GM23338 (cell line): ENCODE results near the gene RAP1GAP2. TPM values are rescaled to one million over a fixed set of nuclear protein-coding genes. Genes with fewer than 3 reads are reported as not detected.

Experiments used
- ATAC-seq: fragments of 200-7000 bp; cut with Tn5 transposase; 3 replicates; pipeline ENCODE4 v1.9.1; 2020
- DNase-seq: peaks from one replicate; pipeline ENCODE4 v3.0.0-alpha.2; 2015; ENCODE audit warnings: low spot score
- H2AFZ ChIP-seq: fragments of 200-600 bp; sonication (generic); 2 replicates; pipeline ENCODE4 v1.8.0; 2016; ENCODE audit warnings: antibody characterized with exemption, mild to moderate bottlenecking, moderate library complexity
- H3F3A ChIP-seq: fragments of 200-600 bp; sonication (generic); replicated peaks from 2 replicates; pipeline ENCODE4 v1.8.0; 2017; ENCODE audit warnings: antibody characterized with exemption, mixed run types, low read depth
- H3K27ac ChIP-seq: fragments of 200-600 bp; sonication (generic); 2 replicates; pipeline ENCODE4 v1.6.1; 2016; ENCODE audit warnings: low read depth
- H3K27me3 ChIP-seq: fragments of 200-600 bp; sonication (generic); 2 replicates; pipeline ENCODE4 v1.8.0; 2016; ENCODE audit warnings: mild to moderate bottlenecking, mixed run types, moderate library complexity; ENCODE audit not compliant: insufficient read depth
- H3K36me3 ChIP-seq: fragments of 200-600 bp; sonication (generic); 2 replicates; pipeline ENCODE4 v1.8.0; 2016; ENCODE audit warnings: mild to moderate bottlenecking; ENCODE audit not compliant: insufficient read depth
- H3K4me1 ChIP-seq: fragments of 200-600 bp; sonication (generic); 2 replicates; pipeline ENCODE4 v1.8.0; 2016; ENCODE audit warnings: mild to moderate bottlenecking, moderate library complexity; ENCODE audit not compliant: insufficient read depth
- H3K4me2 ChIP-seq: fragments of 200-600 bp; sonication (generic); 2 replicates; pipeline ENCODE4 v1.7.1; 2017; ENCODE audit warnings: mixed run types
- H3K4me3 ChIP-seq: fragments of 200-600 bp; sonication (generic); 2 replicates; pipeline ENCODE4 v1.6.1; 2016; ENCODE audit warnings: mixed run types
- H3K79me2 ChIP-seq: fragments of 200-600 bp; sonication (generic); replicated peaks from 2 replicates; pipeline ENCODE4 v1.8.0; 2017; ENCODE audit warnings: mild to moderate bottlenecking; ENCODE audit not compliant: insufficient read depth
- H3K9me2 ChIP-seq: fragments of 200-600 bp; sonication (generic); 2 replicates; pipeline ENCODE4 v1.8.0; 2017; ENCODE audit not compliant: insufficient read depth
- H4K20me1 ChIP-seq: fragments of 200-600 bp; sonication (generic); replicated peaks from 2 replicates; pipeline ENCODE4 v1.8.0; 2017; ENCODE audit warnings: mild to moderate bottlenecking; ENCODE audit not compliant: insufficient read depth
- H3K27ac Mint-ChIP-seq: 2 replicates; pipeline ENCODE4 v1.8.0; 2020; ENCODE audit warnings: inconsistent platforms, mild to moderate bottlenecking, moderate library complexity, mixed read lengths
- H3K27me3 Mint-ChIP-seq: 3 replicates; pipeline ENCODE4 v1.8.0; 2022; ENCODE audit warnings: low read depth, mild to moderate bottlenecking, moderate library complexity, mixed read lengths, inconsistent platforms; ENCODE audit not compliant: insufficient read depth, poor library complexity
- H3K36me3 Mint-ChIP-seq: 3 replicates; pipeline ENCODE4 v1.8.0; 2021; ENCODE audit warnings: low read depth, mild to moderate bottlenecking, inconsistent platforms, moderate library complexity, mixed read lengths
- H3K4me1 Mint-ChIP-seq: 3 replicates; pipeline ENCODE4 v1.8.0; 2020; ENCODE audit warnings: mild to moderate bottlenecking, inconsistent platforms, mixed read lengths
- H3K4me3 Mint-ChIP-seq: 3 replicates; pipeline ENCODE4 v1.8.0; 2021; ENCODE audit warnings: moderate library complexity, mild to moderate bottlenecking, inconsistent platforms, mixed read lengths
- H3K9me3 Mint-ChIP-seq: 3 replicates; pipeline ENCODE4 v1.8.0; 2020; ENCODE audit warnings: moderate library complexity, mild to moderate bottlenecking, inconsistent platforms, mixed read lengths
- CREB1 ChIP-seq: fragments of 250-450 bp; sonication (Bioruptor Pico); IDR thresholded peaks from 2 replicates; pipeline ENCODE4 v1.5.0; 2020; ENCODE audit warnings: low read depth, mild to moderate bottlenecking, moderate library complexity
- CTCF ChIP-seq, 2 experiments: fragments of 200-600 bp in 1 of 2; sonication (generic) in 1 of 2; conservative IDR thresholded peaks; 2 replicates each; pipeline versions ENCODE4 v1.5.1 to v1.6.1; 2016 to 2017; ENCODE audit warnings: antibody characterized with exemption in 2 of 2, low read depth in 2 of 2, mild to moderate bottlenecking in 2 of 2, moderate library complexity in 1 of 2
- EZH2phosphoT487 ChIP-seq: fragments of 200-600 bp; sonication (generic); IDR thresholded peaks from one replicate; pipeline ENCODE4 v1.8.1; 2018; ENCODE audit warnings: antibody characterized with exemption; ENCODE audit not compliant: unreplicated experiment
- POLR2AphosphoS5 ChIP-seq: IDR thresholded peaks from 2 replicates; pipeline ENCODE4 v1.6.1; 2016; ENCODE audit warnings: antibody characterized with exemption, low read depth
- ZNF114 ChIP-seq: fragments of 250-450 bp; sonication (Bioruptor Pico); IDR thresholded peaks from 2 replicates; pipeline ENCODE4 v1.5.0; 2020; ENCODE audit warnings: mild to moderate bottlenecking, moderate library complexity
- polyA plus RNA-seq: library from polyadenylated mRNA; unstranded; fragments of >200 nt; fragmentation: Nextera tagmentation; extraction: Ambion mirVana; gene quantifications from 2 replicates; pipeline ENCODE4 v1.2.1, GENCODE V29; 2016
- total RNA-seq: library from RNA; depleted of rRNA; stranded (reverse); fragments of >200 nt; shearing (Covaris generic); gene quantifications from 2 replicates; pipeline ENCODE4 v1.2.3, GENCODE V29; 2014
- TF ChIP-seq, protein P1 (sequence below): IDR thresholded peaks from one replicate; pipeline ENCODE4 v1.6.1; 2018; ENCODE audit warnings: antibody characterized with exemption; ENCODE audit not compliant: unreplicated experiment
- TF ChIP-seq, protein P2 (sequence below): fragments of 250-450 bp; sonication (Bioruptor Pico); IDR thresholded peaks from 2 replicates; pipeline ENCODE4 v1.5.0; 2020; ENCODE audit warnings: mild to moderate bottlenecking, moderate library complexity

RAP1GAP2 gene
- total and polyA plus RNA-seq, 2 experiments from 2014 or later: 17.8 to 46.1 TPM

GRCh38 chr17:2814049-2814448 is 17.8 kb downstream of the RAP1GAP2 start (continued):
- TF ChIP-seq, protein P1, sequence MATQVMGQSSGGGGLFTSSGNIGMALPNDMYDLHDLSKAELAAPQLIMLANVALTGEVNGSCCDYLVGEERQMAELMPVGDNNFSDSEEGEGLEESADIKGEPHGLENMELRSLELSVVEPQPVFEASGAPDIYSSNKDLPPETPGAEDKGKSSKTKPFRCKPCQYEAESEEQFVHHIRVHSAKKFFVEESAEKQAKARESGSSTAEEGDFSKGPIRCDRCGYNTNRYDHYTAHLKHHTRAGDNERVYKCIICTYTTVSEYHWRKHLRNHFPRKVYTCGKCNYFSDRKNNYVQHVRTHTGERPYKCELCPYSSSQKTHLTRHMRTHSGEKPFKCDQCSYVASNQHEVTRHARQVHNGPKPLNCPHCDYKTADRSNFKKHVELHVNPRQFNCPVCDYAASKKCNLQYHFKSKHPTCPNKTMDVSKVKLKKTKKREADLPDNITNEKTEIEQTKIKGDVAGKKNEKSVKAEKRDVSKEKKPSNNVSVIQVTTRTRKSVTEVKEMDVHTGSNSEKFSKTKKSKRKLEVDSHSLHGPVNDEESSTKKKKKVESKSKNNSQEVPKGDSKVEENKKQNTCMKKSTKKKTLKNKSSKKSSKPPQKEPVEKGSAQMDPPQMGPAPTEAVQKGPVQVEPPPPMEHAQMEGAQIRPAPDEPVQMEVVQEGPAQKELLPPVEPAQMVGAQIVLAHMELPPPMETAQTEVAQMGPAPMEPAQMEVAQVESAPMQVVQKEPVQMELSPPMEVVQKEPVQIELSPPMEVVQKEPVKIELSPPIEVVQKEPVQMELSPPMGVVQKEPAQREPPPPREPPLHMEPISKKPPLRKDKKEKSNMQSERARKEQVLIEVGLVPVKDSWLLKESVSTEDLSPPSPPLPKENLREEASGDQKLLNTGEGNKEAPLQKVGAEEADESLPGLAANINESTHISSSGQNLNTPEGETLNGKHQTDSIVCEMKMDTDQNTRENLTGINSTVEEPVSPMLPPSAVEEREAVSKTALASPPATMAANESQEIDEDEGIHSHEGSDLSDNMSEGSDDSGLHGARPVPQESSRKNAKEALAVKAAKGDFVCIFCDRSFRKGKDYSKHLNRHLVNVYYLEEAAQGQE: no peak
- TF ChIP-seq CREB1 (CRISPR knock-in tag) (no peak), EZH2phosphoT487 (no peak), ZNF114 (CRISPR knock-in tag) (no peak), POLR2AphosphoS5 (no peak)

- Histone ChIP-seq H3K4me2 (no peak overlapping the region), H3K27ac (no peak overlapping the region), H4K20me1 (no peaks in the 10 kb centered on the region), H3K4me3 (no peak overlapping the region), H3K36me3 (no peaks in the 10 kb centered on the region), H3F3A (no peaks in the 10 kb centered on the region), H3K27me3 (no peaks in the 10 kb centered on the region), H2AFZ (no peak overlapping the region), H3K79me2 (no peaks in the 10 kb centered on the region), H3K4me1 (no peaks in the 10 kb centered on the region), H3K9me2 (no peaks in the 10 kb centered on the region)
- DNase-seq: no peak
- peaks cover 10% of the 10 kb centered on the region for H3K4me1 Mint-ChIP-seq
- no peak overlapping the region for H3K4me3 Mint-ChIP-seq
- H3K27ac Mint-ChIP-seq: no peak overlapping the region
- peaks cover 7% of the 10 kb centered on the region for H3K27me3 Mint-ChIP-seq
- H3K9me3 Mint-ChIP-seq: no peaks in the 10 kb centered on the region
- H3K36me3 Mint-ChIP-seq: no peaks in the 10 kb centered on the region
- no peak for ATAC-seq
- no peak for TF ChIP-seq CTCF (conservative IDR thresholded peaks at IDR 0.05; ENCODE audit: low read depth in 2 of 2)
Observed at GRCh38 chr17:2814481-2815341, 18.5 kb downstream of the RAP1GAP2 start.

GRCh38 chr17:2815781-2816185 is 19.5 kb downstream of the RAP1GAP2 start:
- peaks cover 10% of the 10 kb centered on the region for H3K4me1 Mint-ChIP-seq
- Histone ChIP-seq H3K27me3 (no peaks in the 10 kb centered on the region), H3F3A (no peaks in the 10 kb centered on the region), H4K20me1 (no peaks in the 10 kb centered on the region), H3K4me2 (no peak overlapping the region), H3K4me3 (no peak overlapping the region), H3K4me1 (no peaks in the 10 kb centered on the region), H3K9me2 (no peaks in the 10 kb centered on the region), H3K27ac (no peak overlapping the region), H3K36me3 (no peaks in the 10 kb centered on the region), H2AFZ (no peak overlapping the region), H3K79me2 (no peaks in the 10 kb centered on the region)
- H3K36me3 Mint-ChIP-seq: no peaks in the 10 kb centered on the region
- no peaks in the 10 kb centered on the region for H3K9me3 Mint-ChIP-seq
- H3K27me3 Mint-ChIP-seq: peaks cover 7% of the 10 kb centered on the region
- DNase-seq (peak; percentile 72), ATAC-seq (peak; percentile 56)
- no peak overlapping the region for H3K4me3 Mint-ChIP-seq
- 0 out of 2 replicates have a peak overlapping the region, but pooled peaks have one; percentile 55 for H3K27ac Mint-ChIP-seq
- TF ChIP-seq EZH2phosphoT487: no peak
- TF ChIP-seq, protein P2, sequence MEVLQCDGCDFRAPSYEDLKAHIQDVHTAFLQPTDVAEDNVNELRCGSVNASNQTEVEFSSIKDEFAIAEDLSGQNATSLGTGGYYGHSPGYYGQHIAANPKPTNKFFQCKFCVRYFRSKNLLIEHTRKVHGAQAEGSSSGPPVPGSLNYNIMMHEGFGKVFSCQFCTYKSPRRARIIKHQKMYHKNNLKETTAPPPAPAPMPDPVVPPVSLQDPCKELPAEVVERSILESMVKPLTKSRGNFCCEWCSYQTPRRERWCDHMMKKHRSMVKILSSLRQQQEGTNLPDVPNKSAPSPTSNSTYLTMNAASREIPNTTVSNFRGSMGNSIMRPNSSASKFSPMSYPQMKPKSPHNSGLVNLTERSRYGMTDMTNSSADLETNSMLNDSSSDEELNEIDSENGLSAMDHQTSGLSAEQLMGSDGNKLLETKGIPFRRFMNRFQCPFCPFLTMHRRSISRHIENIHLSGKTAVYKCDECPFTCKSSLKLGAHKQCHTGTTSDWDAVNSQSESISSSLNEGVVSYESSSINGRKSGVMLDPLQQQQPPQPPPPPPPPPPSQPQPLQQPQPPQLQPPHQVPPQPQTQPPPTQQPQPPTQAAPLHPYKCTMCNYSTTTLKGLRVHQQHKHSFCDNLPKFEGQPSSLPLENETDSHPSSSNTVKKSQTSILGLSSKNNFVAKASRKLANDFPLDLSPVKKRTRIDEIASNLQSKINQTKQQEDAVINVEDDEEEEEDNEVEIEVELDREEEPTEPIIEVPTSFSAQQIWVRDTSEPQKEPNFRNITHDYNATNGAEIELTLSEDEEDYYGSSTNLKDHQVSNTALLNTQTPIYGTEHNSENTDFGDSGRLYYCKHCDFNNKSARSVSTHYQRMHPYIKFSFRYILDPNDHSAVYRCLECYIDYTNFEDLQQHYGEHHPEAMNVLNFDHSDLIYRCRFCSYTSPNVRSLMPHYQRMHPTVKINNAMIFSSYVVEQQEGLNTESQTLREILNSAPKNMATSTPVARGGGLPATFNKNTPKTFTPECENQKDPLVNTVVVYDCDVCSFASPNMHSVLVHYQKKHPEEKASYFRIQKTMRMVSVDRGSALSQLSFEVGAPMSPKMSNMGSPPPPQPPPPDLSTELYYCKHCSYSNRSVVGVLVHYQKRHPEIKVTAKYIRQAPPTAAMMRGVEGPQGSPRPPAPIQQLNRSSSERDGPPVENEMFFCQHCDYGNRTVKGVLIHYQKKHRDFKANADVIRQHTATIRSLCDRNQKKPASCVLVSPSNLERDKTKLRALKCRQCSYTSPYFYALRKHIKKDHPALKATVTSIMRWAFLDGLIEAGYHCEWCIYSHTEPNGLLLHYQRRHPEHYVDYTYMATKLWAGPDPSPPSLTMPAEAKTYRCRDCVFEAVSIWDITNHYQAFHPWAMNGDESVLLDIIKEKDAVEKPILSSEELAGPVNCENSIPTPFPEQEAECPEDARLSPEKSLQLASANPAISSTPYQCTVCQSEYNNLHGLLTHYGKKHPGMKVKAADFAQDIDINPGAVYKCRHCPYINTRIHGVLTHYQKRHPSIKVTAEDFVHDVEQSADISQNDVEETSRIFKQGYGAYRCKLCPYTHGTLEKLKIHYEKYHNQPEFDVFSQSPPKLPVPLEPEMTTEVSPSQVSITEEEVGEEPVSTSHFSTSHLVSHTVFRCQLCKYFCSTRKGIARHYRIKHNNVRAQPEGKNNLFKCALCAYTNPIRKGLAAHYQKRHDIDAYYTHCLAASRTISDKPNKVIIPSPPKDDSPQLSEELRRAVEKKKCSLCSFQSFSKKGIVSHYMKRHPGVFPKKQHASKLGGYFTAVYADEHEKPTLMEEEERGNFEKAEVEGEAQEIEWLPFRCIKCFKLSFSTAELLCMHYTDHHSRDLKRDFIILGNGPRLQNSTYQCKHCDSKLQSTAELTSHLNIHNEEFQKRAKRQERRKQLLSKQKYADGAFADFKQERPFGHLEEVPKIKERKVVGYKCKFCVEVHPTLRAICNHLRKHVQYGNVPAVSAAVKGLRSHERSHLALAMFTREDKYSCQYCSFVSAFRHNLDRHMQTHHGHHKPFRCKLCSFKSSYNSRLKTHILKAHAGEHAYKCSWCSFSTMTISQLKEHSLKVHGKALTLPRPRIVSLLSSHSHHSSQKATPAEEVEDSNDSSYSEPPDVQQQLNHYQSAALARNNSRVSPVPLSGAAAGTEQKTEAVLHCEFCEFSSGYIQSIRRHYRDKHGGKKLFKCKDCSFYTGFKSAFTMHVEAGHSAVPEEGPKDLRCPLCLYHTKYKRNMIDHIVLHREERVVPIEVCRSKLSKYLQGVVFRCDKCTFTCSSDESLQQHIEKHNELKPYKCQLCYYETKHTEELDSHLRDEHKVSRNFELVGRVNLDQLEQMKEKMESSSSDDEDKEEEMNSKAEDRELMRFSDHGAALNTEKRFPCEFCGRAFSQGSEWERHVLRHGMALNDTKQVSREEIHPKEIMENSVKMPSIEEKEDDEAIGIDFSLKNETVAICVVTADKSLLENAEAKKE (CRISPR knock-in tag): no peak
